GM19035 (cell line): ENCODE measurements around the gene CHTOP.
"Not testable (repeated sequence)": the region's sequence is repeated elsewhere in the genome, so short reads cannot be mapped to it uniquely, and the experiment has no call there.

Experiments used
- ATAC-seq: cut with Tn5 transposase; IDR thresholded peaks from one replicate; pipeline ENCODE4 v1.9.1; 2021; ENCODE audit not compliant: unreplicated experiment

The CHTOP gene, protein sequence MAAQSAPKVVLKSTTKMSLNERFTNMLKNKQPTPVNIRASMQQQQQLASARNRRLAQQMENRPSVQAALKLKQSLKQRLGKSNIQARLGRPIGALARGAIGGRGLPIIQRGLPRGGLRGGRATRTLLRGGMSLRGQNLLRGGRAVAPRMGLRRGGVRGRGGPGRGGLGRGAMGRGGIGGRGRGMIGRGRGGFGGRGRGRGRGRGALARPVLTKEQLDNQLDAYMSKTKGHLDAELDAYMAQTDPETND

DNA sequence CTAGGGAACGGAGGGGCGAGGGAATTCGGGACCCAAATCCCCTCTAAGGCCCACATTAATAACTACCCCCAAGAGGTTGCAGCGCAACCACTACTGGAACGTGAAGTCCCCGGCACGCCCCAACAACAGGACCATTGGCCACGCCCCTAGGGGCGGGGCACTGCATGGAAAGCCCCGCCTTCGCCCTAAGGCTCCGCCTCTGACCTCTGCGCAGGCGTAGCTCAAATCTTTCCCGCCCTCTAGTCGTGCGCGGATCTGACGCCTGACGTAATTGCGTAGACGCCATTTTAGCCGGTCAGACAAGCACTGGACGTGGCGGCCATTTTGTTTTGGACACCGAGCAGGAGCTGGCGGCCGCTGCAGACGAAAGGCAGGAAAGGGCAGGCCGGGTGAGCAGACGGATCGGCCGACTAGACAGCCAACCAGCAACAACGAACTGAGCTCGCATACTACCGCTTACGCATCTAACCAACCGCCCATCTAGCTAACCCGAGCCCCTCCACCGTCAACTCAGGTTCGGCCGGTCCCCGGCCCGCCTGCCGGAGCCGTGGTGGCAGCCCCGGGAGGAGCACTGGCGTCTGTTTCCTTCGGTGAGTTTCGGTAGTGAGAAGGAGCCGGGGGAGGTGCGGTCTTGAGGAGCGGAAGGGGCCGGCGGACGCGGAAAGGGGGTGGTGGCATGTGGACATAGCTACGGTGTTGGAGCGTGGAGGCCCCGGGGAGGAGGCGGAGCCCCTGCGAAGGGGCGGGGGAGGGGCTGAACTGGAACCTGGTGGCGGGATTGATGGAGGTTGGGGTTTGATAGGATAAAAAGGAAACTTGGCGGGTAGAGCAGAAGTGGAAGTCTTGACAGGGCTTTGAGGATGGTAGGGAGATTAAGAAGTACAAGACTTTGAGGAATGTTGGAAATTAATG lies at the start of gene CHTOP:
Gene CHTOP, plus strand, starts transcription at position 313 of the 912 bp plus-strand sequence. CDS start 2,523 bp downstream, outside the sequence.
- ATAC-seq, result peak; percentile 93

DNA sequence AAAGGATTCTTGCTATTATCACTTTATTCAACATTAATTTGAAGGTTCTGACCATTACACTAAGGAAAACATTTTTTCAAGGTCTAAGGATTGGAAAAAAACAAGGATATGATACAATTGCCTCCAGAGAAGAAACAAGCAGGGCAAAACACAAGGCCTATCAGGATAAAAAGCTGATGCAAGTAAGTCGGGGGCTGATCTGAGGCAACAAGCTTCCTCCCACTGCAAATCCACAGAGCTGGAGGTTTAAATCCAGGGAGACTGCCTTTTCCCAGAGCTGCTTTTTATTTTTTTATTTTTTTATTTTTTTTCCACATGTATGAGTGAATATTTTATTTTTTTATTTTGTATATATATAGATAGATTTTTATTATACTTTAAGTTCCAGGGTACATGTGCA lies 48.9 kb upstream of the CHTOP start:
- ATAC-seq, result no peak

DNA sequence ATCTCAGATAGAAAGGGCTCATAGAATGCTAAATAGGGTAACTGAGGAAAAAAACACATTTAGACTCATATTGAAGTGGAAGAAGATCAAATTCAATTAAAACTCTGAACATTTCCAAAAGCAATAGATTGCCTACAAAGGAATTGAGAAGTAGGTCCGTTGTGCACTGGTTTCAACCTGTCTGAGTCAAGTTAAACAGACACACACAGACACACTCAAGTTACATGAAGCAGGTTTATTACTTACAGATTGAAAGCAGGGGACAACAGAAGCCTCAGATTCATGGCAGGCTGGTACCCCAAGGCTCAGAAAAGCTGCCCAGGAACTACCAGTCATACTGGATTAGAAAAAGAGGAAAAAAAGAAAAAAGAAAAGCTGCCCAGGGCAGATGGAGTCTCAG lies 47.5 kb upstream of the CHTOP start:
- no peak for ATAC-seq

DNA sequence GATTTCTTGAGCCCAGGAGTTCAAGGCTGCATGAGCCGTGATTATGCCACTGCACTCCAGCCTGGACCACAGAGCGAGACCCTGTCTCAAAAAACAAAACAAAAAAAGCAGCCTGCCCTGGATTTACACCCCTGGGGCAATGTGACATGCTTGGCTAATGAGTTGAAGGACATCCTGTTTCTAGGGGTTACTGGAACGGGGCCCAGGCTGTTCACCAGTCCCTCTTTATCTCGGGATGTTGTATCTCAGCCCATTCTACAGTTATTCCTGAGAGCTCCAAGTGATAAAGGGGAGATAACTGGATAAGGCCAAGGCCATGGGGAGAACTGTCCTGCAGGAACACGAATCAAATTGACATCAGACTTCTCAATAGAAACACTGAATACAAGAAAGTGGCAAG lies 46.6 kb upstream of the CHTOP start:
- no peak for ATAC-seq

DNA sequence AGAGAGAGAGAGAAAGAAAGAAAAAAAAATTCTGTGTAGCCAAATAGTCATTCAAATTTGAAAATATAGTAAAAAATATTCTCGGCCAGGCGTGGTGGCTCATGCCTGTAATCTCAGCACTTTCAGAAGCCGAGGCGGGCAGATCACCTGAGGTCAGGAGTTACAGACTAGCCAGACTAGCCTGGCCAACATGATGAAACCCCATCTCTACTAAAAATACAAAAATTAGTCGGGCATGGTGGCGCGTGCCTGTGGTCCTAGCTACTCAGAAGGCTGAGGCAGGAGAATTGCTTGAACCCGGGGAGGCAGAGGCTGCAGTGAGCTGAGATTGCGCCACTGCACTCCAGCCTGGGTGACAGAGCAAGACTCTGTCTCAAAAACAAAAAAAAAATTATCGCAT lies 45.8 kb upstream of the CHTOP start:
- ATAC-seq, result not testable (repeated sequence)

DNA sequence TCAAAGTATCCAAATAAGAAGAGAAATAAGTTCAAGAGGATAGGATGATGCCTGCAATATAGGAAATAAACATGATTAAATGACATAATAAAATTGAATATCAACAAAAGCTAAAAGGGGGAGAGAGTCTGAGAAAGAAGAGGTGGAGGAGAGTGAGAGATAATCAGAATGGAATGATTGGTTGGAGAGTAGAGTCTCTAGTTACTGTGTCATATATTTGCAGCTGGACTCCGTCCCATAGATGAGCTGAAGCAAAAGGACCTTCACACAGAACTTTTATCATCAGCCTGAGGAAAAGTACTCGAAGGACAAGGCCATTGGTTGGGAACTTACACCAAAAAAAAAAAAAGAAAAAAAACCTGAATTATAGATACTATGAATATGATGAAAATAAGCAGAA lies 45.4 kb upstream of the CHTOP start:
- no peak for ATAC-seq

DNA sequence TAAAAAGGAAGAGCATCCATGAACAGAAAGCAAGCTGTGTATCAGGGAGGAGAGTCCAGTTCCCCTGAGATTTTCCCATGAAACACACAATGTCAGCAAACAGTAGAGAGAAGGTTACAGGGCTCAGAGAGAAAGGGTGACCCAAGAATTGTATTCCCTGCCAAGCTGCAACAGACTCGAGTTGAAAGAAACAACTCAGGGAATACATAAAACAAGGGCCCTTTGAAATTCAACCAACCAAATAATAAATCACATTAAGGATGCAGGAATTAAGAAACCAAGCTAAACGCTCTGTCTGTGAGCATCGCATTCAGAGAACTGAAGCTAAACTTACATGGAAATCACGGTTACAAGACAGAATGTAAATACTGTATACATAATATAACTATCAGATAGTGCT lies 41.1 kb upstream of the CHTOP start:
- ATAC-seq, result no peak

DNA sequence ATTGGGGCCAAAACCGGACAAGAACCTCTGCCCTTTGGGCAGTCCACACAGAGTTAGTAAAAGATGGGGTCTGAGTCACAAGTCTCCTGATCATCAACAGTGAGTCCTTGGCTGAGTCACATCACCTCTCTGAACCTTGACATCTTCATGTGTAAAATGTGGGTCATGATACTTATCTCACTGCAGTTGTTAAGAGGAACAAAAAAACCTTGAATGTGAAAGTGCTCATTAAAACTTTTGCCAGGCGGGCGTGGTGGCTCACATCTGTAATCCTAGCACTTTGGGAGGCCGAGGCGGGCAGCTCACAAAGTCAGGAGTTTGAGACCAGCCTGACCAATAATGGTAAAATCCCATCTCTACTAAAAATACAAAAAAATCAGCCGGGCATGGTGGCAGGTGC lies 36.7 kb upstream of the CHTOP start:
- ATAC-seq, result no peak

DNA sequence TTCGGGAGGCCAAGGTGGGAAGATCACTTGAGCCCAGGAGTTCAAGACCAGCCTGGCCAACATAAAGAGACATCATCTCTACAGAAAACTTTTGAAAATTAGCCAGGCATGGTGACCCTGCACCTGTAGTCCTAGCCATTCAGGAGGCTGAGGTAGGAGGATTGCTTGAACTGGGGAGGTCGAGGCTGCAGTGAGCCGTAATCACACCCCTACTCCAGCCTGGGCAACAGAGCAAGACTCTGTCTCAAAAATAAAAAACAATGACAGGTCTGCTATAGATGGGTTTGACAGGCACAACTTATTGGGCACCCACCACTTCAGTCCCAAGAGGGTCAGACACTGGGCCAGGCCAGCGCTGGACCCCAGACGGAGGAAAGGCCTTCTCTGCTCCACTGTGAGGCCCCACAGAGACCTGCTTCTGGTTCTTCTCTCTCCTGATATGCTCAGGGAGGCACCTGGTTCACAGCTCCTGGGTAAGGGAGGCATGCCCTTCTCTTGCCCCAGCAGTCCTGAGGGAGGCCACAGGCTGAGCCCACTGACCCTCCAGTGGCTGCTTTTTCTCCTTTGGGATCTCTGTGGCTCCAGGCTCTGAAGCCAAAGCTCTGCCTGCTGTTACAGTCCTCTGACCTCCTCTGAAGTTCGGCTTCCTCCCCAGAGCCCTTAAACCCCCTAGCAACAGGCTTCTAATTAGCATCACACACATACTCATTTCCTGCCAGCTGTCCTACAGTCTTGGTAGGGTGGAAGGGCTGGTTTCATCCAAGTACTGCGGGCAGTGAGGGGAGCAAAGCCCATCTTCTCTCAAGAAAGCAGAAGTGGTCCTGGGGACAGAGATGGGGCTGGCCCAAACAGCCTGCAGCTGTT lies 35.3 kb upstream of the CHTOP start:
- peak; percentile 92 for ATAC-seq

DNA sequence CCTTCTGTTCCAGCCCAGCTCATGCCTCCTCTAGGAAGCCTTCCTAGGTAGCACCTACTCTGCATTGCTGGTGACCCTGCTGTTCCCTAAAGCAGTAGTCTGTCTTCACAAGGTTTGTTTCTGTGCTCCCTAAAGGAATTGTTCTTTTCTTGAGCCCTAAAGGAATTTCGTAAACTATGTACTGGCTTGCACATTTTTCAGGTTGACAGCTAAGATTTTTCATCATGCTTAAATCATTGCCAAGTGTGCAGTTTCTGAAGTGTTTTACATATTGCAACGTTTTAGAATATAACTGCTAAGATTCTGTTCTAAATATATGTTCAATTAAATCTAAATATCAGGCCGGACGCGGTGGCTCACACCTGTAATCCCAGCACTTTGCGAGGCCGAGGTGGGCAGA lies 34.0 kb upstream of the CHTOP start:
- no peak for ATAC-seq

DNA sequence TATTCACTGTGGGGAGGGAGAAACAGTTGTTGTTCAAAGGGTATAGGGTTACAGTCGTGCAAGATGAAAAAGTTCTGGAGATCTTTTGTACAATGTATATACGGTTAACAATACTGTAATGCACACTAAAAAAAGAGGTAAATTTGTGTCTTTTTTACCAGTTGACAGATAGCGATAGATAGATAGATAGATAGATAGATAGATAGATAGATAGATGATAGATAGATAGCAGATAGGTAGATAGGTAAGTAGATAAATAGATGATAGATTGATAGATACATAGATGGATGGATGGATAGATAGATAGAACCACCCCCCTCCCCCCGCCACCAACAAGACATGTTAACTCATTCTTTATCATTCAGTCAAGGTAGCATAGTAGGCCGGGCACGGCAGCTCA lies 31.1 kb upstream of the CHTOP start:
- ATAC-seq, result no peak

DNA sequence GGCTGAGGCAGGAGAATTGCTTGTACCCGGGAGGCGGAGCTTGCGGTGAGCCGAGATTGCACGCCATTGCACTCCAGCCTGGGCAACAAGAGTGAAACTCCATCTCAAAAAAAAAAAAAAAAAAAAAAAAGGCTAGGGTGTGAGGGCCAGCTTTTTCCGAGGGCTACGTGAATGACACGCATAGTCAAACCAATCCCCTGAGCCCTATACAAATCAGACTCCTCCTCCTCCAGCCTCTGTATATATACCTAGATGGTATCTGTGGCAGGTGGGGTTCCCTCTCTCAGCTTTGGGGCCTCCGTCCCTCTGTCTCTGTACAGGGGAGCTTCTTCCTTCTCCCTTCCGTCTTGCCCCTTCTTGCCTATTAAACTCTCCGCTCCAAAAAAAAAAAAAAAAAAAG lies 27.7 kb upstream of the CHTOP start:
- ATAC-seq, result no peak

DNA sequence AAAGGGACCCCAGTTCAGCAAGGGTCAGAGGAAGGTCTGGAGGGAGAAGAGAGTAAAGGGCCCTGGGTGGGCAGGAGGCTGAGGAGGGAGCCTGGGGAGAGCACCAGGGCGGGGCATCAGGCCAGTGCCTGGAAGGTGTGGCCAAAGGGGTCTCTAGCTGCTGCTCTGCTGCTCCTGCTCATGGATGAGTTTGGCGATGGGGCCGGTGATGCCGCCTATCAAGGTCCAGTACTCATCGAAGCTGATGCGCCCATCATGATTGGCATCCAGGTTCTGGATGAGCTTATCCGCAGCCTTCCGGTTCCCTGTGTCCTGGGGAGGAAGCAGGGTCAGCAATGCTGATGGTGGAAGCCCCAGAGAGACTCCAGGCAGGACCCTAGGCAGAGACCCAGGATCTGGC lies 26.5 kb upstream of the CHTOP start:
- no peak for ATAC-seq

DNA sequence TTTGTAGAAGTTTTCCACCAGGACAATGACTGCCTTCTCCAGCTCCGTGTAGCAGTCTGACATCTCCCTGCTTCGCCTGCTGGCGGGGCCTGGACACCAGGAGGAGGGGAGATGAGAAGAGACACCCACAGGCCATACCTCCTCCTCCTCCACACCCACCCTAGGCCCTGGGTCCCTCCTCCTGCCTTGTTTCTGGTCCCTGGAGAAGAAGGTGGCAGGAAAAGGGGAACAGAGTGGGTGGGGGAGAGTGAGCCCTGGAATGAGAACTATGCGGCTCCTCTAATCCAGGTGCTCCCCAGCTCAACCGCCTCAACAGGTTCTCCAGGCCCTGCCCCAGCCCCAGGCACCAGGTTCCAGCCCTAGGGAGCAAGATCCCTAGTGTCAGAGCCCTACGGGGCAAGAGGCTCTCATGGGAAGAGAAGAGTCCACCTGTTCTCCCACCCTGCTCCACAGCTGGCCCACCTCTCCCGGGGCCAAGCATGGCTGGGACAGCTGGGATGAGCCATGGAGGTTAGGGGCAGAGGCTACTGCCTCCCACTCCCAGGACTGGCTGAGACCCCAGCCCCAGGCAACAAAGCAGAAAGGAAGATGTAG lies 25.7 kb upstream of the CHTOP start:
- ATAC-seq, result no peak

DNA sequence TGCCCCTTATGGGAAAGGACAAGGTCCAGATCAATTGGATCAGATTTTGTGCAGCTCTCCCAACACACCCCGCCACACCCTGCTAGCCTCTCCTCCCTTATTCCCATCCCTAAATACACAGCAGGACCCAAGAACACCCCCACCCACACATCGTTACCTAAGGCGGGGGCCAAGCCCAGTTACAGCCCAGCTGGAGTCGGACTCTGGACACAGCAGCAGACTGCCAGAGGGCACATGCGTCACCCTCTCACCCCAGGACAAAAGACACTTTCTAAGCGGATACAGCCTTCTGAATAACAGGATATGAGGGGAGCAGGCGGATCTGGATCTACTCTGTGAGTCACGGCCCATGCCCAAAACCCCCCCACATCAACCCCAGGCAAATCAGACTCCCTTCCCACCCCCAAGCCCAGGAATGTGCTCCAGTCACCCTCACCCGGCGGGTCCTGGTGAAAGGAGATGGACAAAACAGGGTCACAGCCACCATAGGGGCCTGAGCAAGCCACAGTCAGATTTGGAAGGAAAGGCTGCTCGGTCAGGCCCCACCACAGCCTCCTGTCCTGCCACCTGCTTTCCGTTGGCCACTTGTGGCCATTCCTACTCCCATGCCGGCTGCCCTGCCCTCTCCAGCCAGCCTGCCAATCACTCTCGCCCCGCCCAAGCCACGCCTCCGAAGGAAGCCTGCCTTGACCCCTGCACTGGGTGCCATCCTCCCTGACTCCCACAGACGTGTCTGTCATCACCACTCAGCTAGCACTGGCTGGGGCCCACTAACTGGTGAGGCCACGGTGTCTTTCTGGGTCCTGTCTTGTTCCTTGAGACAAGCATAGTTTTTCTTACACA lies 24.9 kb upstream of the CHTOP start:
- ATAC-seq, result no peak

DNA sequence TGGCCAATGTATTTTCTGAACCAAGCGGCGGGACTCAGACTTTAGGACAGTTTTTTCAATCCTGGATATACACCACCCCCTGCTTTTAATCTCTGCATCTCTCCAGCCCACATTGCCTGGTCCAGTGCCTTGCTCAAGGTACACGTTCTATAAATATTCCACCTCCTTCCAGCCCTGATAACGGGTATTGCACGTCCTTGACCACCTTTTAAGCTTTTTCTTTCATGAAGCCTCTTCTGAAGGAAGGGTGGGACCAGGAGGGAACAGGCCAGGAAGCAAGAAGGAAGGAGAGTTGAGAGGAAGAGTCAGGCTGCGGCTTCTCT lies 24.3 kb upstream of the CHTOP start:
- ATAC-seq, result no peak

DNA sequence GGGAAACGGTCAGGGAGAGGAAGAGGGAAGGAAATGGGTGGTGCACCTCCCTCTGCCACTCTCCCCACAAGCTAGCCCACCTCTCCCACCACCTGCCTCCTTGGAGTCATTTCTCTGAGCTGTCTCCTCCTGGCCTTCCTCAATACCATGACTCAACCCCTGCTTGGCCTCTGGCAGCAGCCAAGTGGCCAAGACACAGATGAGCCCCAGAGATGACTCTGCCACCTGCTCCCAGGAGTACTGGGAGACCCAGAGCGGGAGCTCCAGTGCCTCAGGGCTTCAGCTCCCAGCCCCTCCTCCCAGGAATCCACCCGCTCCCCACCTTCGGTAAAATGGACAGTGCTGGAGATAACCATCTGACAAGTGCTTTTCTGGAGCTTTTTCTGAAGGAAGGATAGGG lies 23.5 kb upstream of the CHTOP start:
- no peak for ATAC-seq

DNA sequence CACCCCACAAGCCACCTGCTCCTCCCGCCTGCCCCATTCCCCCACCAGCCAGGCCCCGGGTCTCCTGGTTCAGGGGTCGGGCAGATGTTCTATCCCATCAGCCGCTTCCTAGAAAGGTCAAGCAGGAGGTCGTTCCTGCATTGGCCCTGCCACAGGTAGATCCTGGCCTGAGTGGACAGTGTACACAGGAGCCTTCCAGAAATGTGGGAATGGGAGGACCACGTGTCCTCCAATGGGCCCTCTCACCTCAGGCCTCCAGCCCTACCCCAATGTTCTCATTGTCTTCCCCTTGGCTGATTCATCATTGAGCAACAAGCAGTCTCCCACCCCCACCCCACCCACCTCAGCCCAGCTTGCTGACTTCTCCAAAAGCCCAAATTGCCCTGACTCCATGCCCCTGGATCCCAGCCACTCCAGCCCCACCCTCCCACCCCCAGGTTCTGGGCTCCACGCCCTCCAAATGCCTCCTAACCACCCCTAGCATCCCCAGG lies 23.0 kb upstream of the CHTOP start:
- no peak for ATAC-seq

DNA sequence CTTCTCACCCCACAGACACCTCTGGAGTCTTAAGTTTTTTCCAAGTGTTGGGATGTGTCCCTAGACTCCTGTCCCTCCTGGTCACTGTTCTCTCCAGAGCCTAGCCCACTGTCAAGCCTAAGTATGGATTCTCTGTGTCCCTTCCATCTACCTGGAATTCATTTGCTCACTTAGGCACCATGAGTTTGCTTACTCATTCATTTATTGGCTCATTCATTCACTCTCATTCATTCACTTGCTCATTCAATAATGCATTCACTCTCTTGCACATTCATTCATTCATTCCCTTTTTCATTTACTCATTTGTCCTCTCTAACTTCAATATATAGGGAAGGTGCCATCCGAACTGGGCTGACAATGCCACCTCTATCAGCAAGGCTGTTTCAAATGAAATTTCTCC lies 22.5 kb upstream of the CHTOP start:
- ATAC-seq, result no peak

DNA sequence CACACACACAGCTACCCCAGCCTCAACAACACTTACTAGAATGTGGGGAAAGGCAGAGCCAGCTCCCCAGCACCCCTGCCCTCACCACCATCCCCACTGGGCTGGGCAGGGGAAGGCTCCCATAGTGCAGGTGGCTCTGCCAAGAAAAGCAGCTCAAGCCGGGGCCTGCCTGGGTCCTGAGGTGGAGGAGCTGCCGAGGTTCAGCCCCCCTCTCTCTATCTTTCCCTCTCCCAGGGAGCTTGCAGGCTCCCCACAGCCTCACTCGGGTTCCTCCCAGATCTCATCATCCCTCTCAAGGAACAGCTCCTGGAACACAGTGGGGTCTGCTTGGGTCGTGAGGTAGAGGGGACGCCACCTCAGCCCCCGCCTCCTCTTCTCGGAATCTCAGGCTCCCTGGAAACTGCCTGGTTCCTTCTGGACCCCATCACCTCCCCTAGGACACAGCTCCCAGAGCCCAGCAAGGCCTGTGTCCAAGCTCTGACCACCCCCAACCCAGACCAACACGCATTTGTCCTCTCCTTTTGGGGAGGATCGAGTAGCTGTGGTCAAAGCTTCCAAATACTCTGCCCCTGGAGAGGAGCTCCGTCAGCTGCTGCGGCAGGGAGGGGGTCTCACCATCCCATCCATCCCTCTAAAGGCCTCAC lies 21.6 kb upstream of the CHTOP start:
- ATAC-seq, result no peak
